Neural cell (in vitro differentiated cells): Measurements from ENCODE around the gene NDUFAF3. TPM values are rescaled to one million over a fixed set of nuclear protein-coding genes. Genes with fewer than 3 reads are reported as not detected.

Experiments
- H2AFZ ChIP-seq: fragments of 200-600, 300-800 bp; sonication (generic), shearing (Covaris generic); 2 replicates; pipeline ENCODE4 v1.6.0; 2014; ENCODE audit warnings: low read depth, mild to moderate bottlenecking, antibody characterized with exemption, low read length, moderate library complexity
- H3F3A ChIP-seq: fragments of 200-600 bp; shearing (Covaris generic); 2 replicates; pipeline ENCODE4 v1.6.1; 2016; ENCODE audit warnings: mild to moderate bottlenecking, moderate library complexity, mixed read lengths, antibody characterized with exemption, low read length; ENCODE audit not compliant: insufficient read depth, poor library complexity, severe bottlenecking
- H3K27ac ChIP-seq: fragments of 200-600, 300-800 bp; sonication (generic), shearing (Covaris generic); 2 replicates; pipeline ENCODE4 v1.5.1; 2014; ENCODE audit warnings: mild to moderate bottlenecking, low read length, moderate library complexity
- H3K27me3 ChIP-seq: fragments of 300-800, 200-600 bp; sonication (generic), shearing (Covaris generic); 2 replicates; pipeline ENCODE4 v1.6.0; 2014; ENCODE audit warnings: mild to moderate bottlenecking, low read depth, low read length, moderate library complexity; ENCODE audit not compliant: insufficient read depth
- H3K36me3 ChIP-seq: fragments of 300-800, 200-600 bp; sonication (generic), shearing (Covaris generic); 2 replicates; pipeline ENCODE4 v1.5.1; 2014; ENCODE audit warnings: mild to moderate bottlenecking, antibody characterized with exemption, low read length, moderate library complexity; ENCODE audit not compliant: insufficient read depth
- H3K4me2 ChIP-seq: fragments of 300-800, 200-600 bp; sonication (generic), shearing (Covaris generic); 2 replicates; pipeline ENCODE4 v1.6.0; 2014; ENCODE audit warnings: mild to moderate bottlenecking, low read length
- H3K4me3 ChIP-seq: fragments of 300-800, 200-600 bp; sonication (generic), shearing (Covaris generic); 2 replicates; pipeline ENCODE4 v1.5.1; 2014; ENCODE audit warnings: mild to moderate bottlenecking, low read length, moderate library complexity
- H3K79me2 ChIP-seq: fragments of 200-600 bp; shearing (Covaris generic); replicated peaks from 2 replicates; pipeline ENCODE4 v1.6.0; 2014; ENCODE audit warnings: mild to moderate bottlenecking, low read length, moderate library complexity; ENCODE audit not compliant: insufficient read depth
- H3K9ac ChIP-seq: fragments of 300-800, 200-600 bp; sonication (generic), shearing (Covaris generic); 2 replicates; pipeline ENCODE4 v1.6.1; 2016; ENCODE audit warnings: mild to moderate bottlenecking, low read length, mixed read lengths
- H3K9me2 ChIP-seq: fragments of 200-600 bp; shearing (Covaris generic); 2 replicates; pipeline ENCODE4 v1.6.1; 2016; ENCODE audit warnings: mild to moderate bottlenecking, low read length, mixed read lengths; ENCODE audit not compliant: insufficient read depth
- H3K9me3 ChIP-seq: fragments of 200-600, 300-800 bp; sonication (generic), shearing (Covaris generic); 2 replicates; pipeline ENCODE4 v1.6.1; 2016; ENCODE audit warnings: mild to moderate bottlenecking, mixed run types, low read length, moderate library complexity, mixed read lengths
- H4K20me1 ChIP-seq: fragments of 200-600 bp; shearing (Covaris generic); 2 replicates; pipeline ENCODE4 v1.6.1; 2016; ENCODE audit warnings: mild to moderate bottlenecking, mixed run types; ENCODE audit not compliant: insufficient read depth
- CTCF ChIP-seq: fragments of 450-650 bp; IDR thresholded peaks from 2 replicates; pipeline ENCODE4 v1.5.1; 2014; ENCODE audit warnings: antibody characterized with exemption, mild to moderate bottlenecking, moderate library complexity; ENCODE audit not compliant: poor library complexity, severe bottlenecking
- EP300 ChIP-seq: fragments of 450-650 bp; conservative IDR thresholded peaks from 2 replicates; pipeline ENCODE4 v1.6.1; 2014; ENCODE audit warnings: antibody characterized with exemption, mild to moderate bottlenecking, moderate library complexity; ENCODE audit not compliant: poor library complexity, severe bottlenecking
- EZH2 ChIP-seq: fragments of 200-600, 300-800 bp; shearing (Covaris generic), sonication (generic); IDR thresholded peaks from 2 replicates; pipeline ENCODE4 v1.6.1; 2014; ENCODE audit warnings: antibody characterized with exemption, low read length, borderline replicate concordance, mild to moderate bottlenecking; ENCODE audit not compliant: insufficient read depth, poor library complexity, severe bottlenecking
- MXI1 ChIP-seq: fragments of 450-650 bp; conservative IDR thresholded peaks from 2 replicates; pipeline ENCODE4 v1.6.1; 2014; ENCODE audit warnings: antibody characterized with exemption, mild to moderate bottlenecking; ENCODE audit not compliant: poor library complexity, severe bottlenecking
- POLR2AphosphoS5 ChIP-seq: IDR thresholded peaks from 2 replicates; pipeline ENCODE4 v1.6.1; 2012
- RAD21 ChIP-seq: fragments of 450-650 bp; conservative IDR thresholded peaks from 2 replicates; pipeline ENCODE4 v1.6.1; 2014; ENCODE audit warnings: antibody characterized with exemption, mild to moderate bottlenecking, moderate library complexity
- REST ChIP-seq: IDR thresholded peaks from 2 replicates; pipeline ENCODE4 v1.6.1; 2012; ENCODE audit warnings: borderline replicate concordance
- SMC3 ChIP-seq: fragments of 450-650 bp; conservative IDR thresholded peaks from 2 replicates; pipeline ENCODE4 v1.6.1; 2014; ENCODE audit warnings: antibody characterized with exemption, mild to moderate bottlenecking, moderate library complexity; ENCODE audit not compliant: poor library complexity
- TAF1 ChIP-seq: IDR thresholded peaks from 2 replicates; pipeline ENCODE4 v1.6.1; 2012; ENCODE audit warnings: low read depth
- polyA plus RNA-seq: library from polyadenylated mRNA; depleted of rRNA; stranded (reverse); fragments of >200 nt; gene quantifications from 2 replicates; pipeline ENCODE4 v1.2.3, GENCODE V29; 2014

Gene NDUFAF3
- polyA plus RNA-seq, 1 donor from 2014 or later = 36.2 TPM

GRCh38 chr3:49001155-49001554 is 20.8 kb upstream of the NDUFAF3 start:
- Histone ChIP-seq H3K79me2 (no peaks in the 10 kb centered on the region), H3K9ac (no peak overlapping the region), H3K36me3 (no peaks in the 10 kb centered on the region), H3K9me3 (no peaks in the 10 kb centered on the region), H3K4me2 (no peak overlapping the region), H3K27ac (no peak overlapping the region), H4K20me1 (no peaks in the 10 kb centered on the region), H2AFZ (no peak overlapping the region), H3F3A (no peaks in the 10 kb centered on the region), H3K4me3 (no peak overlapping the region), H3K27me3 (no peaks in the 10 kb centered on the region), H3K9me2 (no peaks in the 10 kb centered on the region)
- no peak for TF ChIP-seq EZH2
- no peak for TF ChIP-seq TAF1
- no peak for TF ChIP-seq SMC3
- no peak for TF ChIP-seq EP300
- no peak for TF ChIP-seq REST
- TF ChIP-seq MXI1 = no peak
- no peak for TF ChIP-seq CTCF
- no peak for TF ChIP-seq POLR2AphosphoS5
- TF ChIP-seq RAD21 = no peak

- H4K20me1 ChIP-seq = peaks cover 4% of the 10 kb centered on the region
- no peaks in the 10 kb centered on the region for H3K9me3 ChIP-seq
- H3K79me2 ChIP-seq = peaks cover 21% of the 10 kb centered on the region
- H3K9ac ChIP-seq = no peak overlapping the region
- TF ChIP-seq TAF1 (no peak), MXI1 (no peak), POLR2AphosphoS5 (no peak), RAD21 (no peak), SMC3 (no peak), CTCF (no peak), REST (no peak), EZH2 (no peak), EP300 (no peak)
- H3K27me3 ChIP-seq = no peaks in the 10 kb centered on the region
- H3F3A ChIP-seq = no peaks in the 10 kb centered on the region
- no peaks in the 10 kb centered on the region for H3K9me2 ChIP-seq
- no peak overlapping the region for H3K4me3 ChIP-seq
- no peak overlapping the region for H2AFZ ChIP-seq
- no peaks in the 10 kb centered on the region for H3K36me3 ChIP-seq
- no peak overlapping the region for H3K27ac ChIP-seq
- H3K4me2 ChIP-seq = no peak overlapping the region
These were observed 17.3 kb upstream of the NDUFAF3 start for GRCh38 chr3:49004352-49005302.
